CD4-positive, alpha-beta T cell (primary cell): ENCODE results near the gene TMEM233. TPM values are rescaled to one million over a fixed set of nuclear protein-coding genes. Genes with fewer than 3 reads are reported as not detected.

Source experiments
- ATAC-seq: fragments of 200-7000 bp; cut with Tn5 transposase; one replicate; pipeline ENCODE4 v1.10.0; 2022; ENCODE audit warnings: mild to moderate bottlenecking; ENCODE audit not compliant: poor library complexity
- CTCF ChIA-PET: fragments of 350-600 bp; sonication (Branson Sonifier 250); formaldehyde crosslinking; loops from one replicate; lab custom pipeline; 2021; ENCODE audit warnings: antibody characterized with exemption, inconsistent platforms; lab: Charles Lee
- POLR2A ChIA-PET: fragments of 350-600 bp; sonication (Branson Sonifier 250); formaldehyde crosslinking; loops from one replicate; lab custom pipeline; 2021; ENCODE audit warnings: antibody characterized with exemption, inconsistent platforms; lab: Charles Lee
- DNase-seq, 14 experiments: peaks; one replicate each; pipeline ENCODE4 v3.0.0-alpha.2; 2013 to 2020; ENCODE audit warnings: mixed read lengths in 2 of 14
- H3K27ac ChIP-seq, 2 donors: one replicate each; pipeline versions ENCODE4 v1.5.1 to v1.7.0; 2013; ENCODE audit warnings: low read length in 2 of 2, low read depth in 1 of 2, mild to moderate bottlenecking in 1 of 2
- H3K27me3 ChIP-seq, 2 experiments: 1 replicate in 1 of 2; 2 replicates in 1 of 2; pipeline versions ENCODE4 v1.6.1 to v1.7.0; 2013; ENCODE audit warnings: low read length in 2 of 2, control low read depth in 1 of 2, mild to moderate bottlenecking in 1 of 2, moderate library complexity in 1 of 2; ENCODE audit not compliant: insufficient read depth in 2 of 2, control insufficient read depth in 1 of 2
- H3K36me3 ChIP-seq: one replicate; pipeline ENCODE4 v1.6.1; 2013; ENCODE audit warnings: low read length, control low read depth; ENCODE audit not compliant: insufficient read depth
- H3K4me1 ChIP-seq: one replicate; pipeline ENCODE4 v1.6.1; 2013; ENCODE audit warnings: low read length, control low read depth; ENCODE audit not compliant: insufficient read depth
- H3K4me3 ChIP-seq: one replicate; pipeline ENCODE4 v1.5.1; 2013; ENCODE audit warnings: mild to moderate bottlenecking, low read length, moderate library complexity
- H3K9me3 ChIP-seq, 2 experiments: 1 replicate in 1 of 2; 2 replicates in 1 of 2; pipeline versions ENCODE4 v1.6.1 to v1.7.0; 2013; ENCODE audit warnings: low read length in 2 of 2, mild to moderate bottlenecking in 2 of 2, control low read depth in 1 of 2, moderate library complexity in 1 of 2; ENCODE audit not compliant: control insufficient read depth in 1 of 2, insufficient read depth in 1 of 2
- H3K27ac Mint-ChIP-seq: one replicate; pipeline ENCODE4 v1.8.0; 2020; ENCODE audit warnings: mixed read lengths
- H3K27me3 Mint-ChIP-seq: one replicate; pipeline ENCODE4 v1.8.0; 2021; ENCODE audit warnings: mixed read lengths
- H3K36me3 Mint-ChIP-seq: one replicate; pipeline ENCODE4 v1.8.0; 2021; ENCODE audit warnings: low read depth, mixed read lengths
- H3K4me1 Mint-ChIP-seq: one replicate; pipeline ENCODE4 v1.8.0; 2021; ENCODE audit warnings: low read depth, mixed read lengths
- H3K4me3 Mint-ChIP-seq: one replicate; pipeline ENCODE4 v1.8.0; 2020; ENCODE audit warnings: mild to moderate bottlenecking, mixed read lengths
- H3K9me3 Mint-ChIP-seq: one replicate; pipeline ENCODE4 v1.8.0; 2020; ENCODE audit warnings: mixed read lengths
- CTCF ChIP-seq: fragments of 200-600 bp; IDR thresholded peaks from one replicate; pipeline ENCODE4 v1.8.0; 2022; ENCODE audit warnings: antibody characterized with exemption, mild to moderate bottlenecking
- intact Hi-C, 2 experiments: fragments of 100-400 bp; cut with DNase I in 1 of 2; cut with micrococcal nuclease in 1 of 2; formaldehyde crosslinking; loops; one replicate each; pipeline versions ENCODE4 v1.15.1 to v1.9.0; 2023 to 2025; cut with DNase I, micrococcal nuclease
- total RNA-seq, 174 experiments: library from RNA in 2 of 174; stranded (reverse) in 2 of 174; gene quantifications; one replicate each; pipeline ENCODE4 v1.2.3 and lab custom pipeline; 2021 to 2026

Gene TMEM233
- total RNA-seq, 2 experiments from 2014 or later, result not detected

GRCh38 chr12:119676573-119676972 lies 83.0 kb downstream of the TMEM233 start:
- H3K36me3 Mint-ChIP-seq, result peaks cover 94% of the 10 kb centered on the region
- peaks cover 20% of the 10 kb centered on the region for H3K4me1 Mint-ChIP-seq
- CTCF ChIA-PET, result interaction anchor here (1.4 kb wide), 1 partner anchor 9 kb away, joined by 12 read pairs; the partner anchor contains the start of gene PRKAB1
- TF ChIP-seq CTCF, result no peak
- H3K9me3 Mint-ChIP-seq, result no peaks in the 10 kb centered on the region
- Histone ChIP-seq H3K27ac (no peak overlapping the region), H3K4me1 (peaks cover 15% of the 10 kb centered on the region), H3K9me3 (no peaks in the 10 kb centered on the region), H3K4me3 (no peak overlapping the region), H3K36me3 (peaks cover 97% of the 10 kb centered on the region), H3K27me3 (no peaks in the 10 kb centered on the region)
- H3K4me3 Mint-ChIP-seq, result no peak overlapping the region
- POLR2A ChIA-PET, result no interaction called here
- no peak for DNase-seq
- ATAC-seq, result no peak
- H3K27me3 Mint-ChIP-seq, result no peaks in the 10 kb centered on the region
- intact Hi-C loops, result no loop called here
- no peak overlapping the region for H3K27ac Mint-ChIP-seq

GRCh38 chr12:119678459-119678858 lies 84.9 kb downstream of the TMEM233 start:
- H3K27ac Mint-ChIP-seq, result no peak overlapping the region
- no peak overlapping the region for H3K4me3 Mint-ChIP-seq
- no peaks in the 10 kb centered on the region for H3K27me3 ChIP-seq
- no peak overlapping the region for H3K4me3 ChIP-seq
- H3K4me1 Mint-ChIP-seq, result peaks cover 14% of the 10 kb centered on the region
- peaks cover 83% of the 10 kb centered on the region for H3K36me3 Mint-ChIP-seq
- H3K4me1 ChIP-seq, result peaks cover 17% of the 10 kb centered on the region
- H3K9me3 Mint-ChIP-seq, result no peaks in the 10 kb centered on the region
- peaks cover 84% of the 10 kb centered on the region for H3K36me3 ChIP-seq
- no peak overlapping the region for H3K27ac ChIP-seq
- ChIA-PET CTCF (interaction anchor here (1.1 kb wide), 1 partner anchor 20 kb away, joined by 3 read pairs; no protein-coding TSS in a partner anchor), POLR2A (no interaction called here)
- no peak for DNase-seq
- no peaks in the 10 kb centered on the region for H3K27me3 Mint-ChIP-seq
- ATAC-seq, result no peak
- no peaks in the 10 kb centered on the region for H3K9me3 ChIP-seq
- intact Hi-C loops, result no loop called here
- TF ChIP-seq CTCF, result no peak

- Histone ChIP-seq H3K4me3 (no peak overlapping the region), H3K27ac (no peak overlapping the region), H3K4me1 (peaks cover 11% of the 10 kb centered on the region), H3K36me3 (peaks cover 78% of the 10 kb centered on the region), H3K9me3 (no peaks in the 10 kb centered on the region), H3K27me3 (no peaks in the 10 kb centered on the region)
- ATAC-seq (no peak), DNase-seq (no peak)
- no peaks in the 10 kb centered on the region for H3K27me3 Mint-ChIP-seq
- intact Hi-C loops, result no loop called here
- POLR2A ChIA-PET, result no interaction called here
- H3K36me3 Mint-ChIP-seq, result peaks cover 76% of the 10 kb centered on the region
- no peak overlapping the region for H3K4me3 Mint-ChIP-seq
- no peak overlapping the region for H3K27ac Mint-ChIP-seq
- CTCF ChIA-PET, result interaction anchor here (1.1 kb wide), 1 partner anchor 21 kb away, joined by 3 read pairs; no protein-coding TSS in a partner anchor
- peaks cover 9% of the 10 kb centered on the region for H3K4me1 Mint-ChIP-seq
- H3K9me3 Mint-ChIP-seq, result no peaks in the 10 kb centered on the region
- TF ChIP-seq CTCF, result no peak
Observed at GRCh38 chr12:119679081-119679480, 85.5 kb downstream of the TMEM233 start.
